ENCODE measurements around the gene SENP2.
"Not testable (repeated sequence)": the region's sequence is repeated elsewhere in the genome, so short reads cannot be mapped to it uniquely, and the experiment has no call there.

The SENP2 gene

DNA sequence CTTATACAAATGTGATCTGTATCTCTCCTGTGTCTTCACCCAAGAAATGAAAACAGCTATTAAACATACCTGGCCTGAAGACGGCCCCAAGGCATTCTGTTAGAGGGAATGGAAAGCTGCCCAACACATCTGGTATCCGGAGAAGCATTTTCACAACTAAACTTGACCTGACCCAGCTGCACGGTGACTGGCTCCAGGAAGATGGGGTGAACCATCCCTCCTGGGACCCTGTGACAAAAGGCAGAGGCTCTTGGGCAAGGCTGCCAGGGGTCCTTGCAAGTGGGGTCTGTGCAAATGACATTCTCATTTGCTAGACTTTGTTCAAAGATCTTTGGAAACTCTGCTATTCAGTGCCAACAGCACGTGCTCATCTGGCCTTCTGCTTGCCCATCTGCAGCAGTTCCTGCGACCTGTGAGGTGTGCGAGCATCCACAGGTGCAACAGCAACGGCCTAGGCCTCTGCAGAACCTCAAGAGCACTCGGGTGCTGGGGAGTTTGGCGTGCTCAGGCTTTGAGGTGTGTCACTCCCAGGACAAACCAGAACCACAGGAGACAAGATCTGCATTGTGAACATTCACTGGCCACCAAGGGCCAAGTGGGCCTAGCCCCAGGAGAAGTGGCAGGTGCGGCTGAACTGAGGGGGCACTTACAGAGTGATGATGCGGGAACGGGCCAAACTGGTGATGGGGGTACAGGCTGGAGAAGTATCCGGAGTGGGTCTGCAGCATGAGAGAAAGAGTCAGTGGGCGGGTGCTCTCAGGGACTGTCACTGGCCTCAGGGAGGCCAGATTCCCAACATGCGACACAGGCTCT, 71.8 kb downstream of the SENP2 start:
- H3K4me3 ChIP-seq (ENCODE audit: low read length), result no peak overlapping the region
- no peaks in the 10 kb centered on the region for H3K36me3 ChIP-seq (replicated peaks; ENCODE audit: low read depth, low read length)
- no peak overlapping the region for H3K9ac ChIP-seq (ENCODE audit: low read length)
- peaks cover 7% of the 10 kb centered on the region; the same call in 1 of the 2 replicates for H3K27me3 ChIP-seq (ENCODE audit: low read depth, low read length)
- no peak overlapping the region for H3K27ac ChIP-seq (ENCODE audit: low read length)
- H3K4me2 ChIP-seq (ENCODE audit: low read length), result no peak overlapping the region
- H3K4me1 ChIP-seq (ENCODE audit: low read length), result peaks cover 4% of the 10 kb centered on the region; the same call in 1 of the 2 replicates
- TF ChIP-seq CTCF (IDR thresholded peaks at IDR 0.05; ENCODE audit: low read depth, low read length), result no peak
- no peak for TF ChIP-seq EZH2phosphoT487 (IDR thresholded peaks at IDR 0.05; ENCODE audit: low read depth)
- H4K20me1 ChIP-seq (ENCODE audit: insufficient read depth, low read length), result no peaks in the 10 kb centered on the region
- H2AFZ ChIP-seq (ENCODE audit: low read depth, low read length), result no peak overlapping the region
- no peaks in the 10 kb centered on the region for H3K79me2 ChIP-seq (ENCODE audit: low read length)
- H3K9me3 ChIP-seq (ENCODE audit: insufficient read depth, low read length), result no peaks in the 10 kb centered on the region

DNA sequence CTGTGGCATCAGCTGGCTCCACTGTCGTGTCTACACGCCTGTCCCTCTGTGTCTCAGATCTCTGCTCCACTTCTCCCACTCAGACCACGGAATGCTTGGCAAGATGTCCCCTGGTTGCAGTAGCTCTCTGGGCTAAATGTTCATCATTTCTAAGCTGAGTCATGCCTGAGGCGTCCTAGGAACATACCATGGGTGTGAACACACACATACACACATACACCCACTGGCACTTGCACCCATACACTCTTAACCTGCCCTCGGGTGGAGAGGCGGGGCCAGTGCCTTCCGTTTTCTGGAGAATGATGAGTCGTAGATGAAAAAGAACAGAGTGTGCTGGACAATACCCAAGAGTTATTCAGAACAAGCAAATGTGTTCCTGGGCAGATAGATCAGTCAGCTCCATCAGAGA, 72.4 kb downstream of the SENP2 start:
- no peak overlapping the region for H3K4me2 ChIP-seq (ENCODE audit: low read length)
- no peaks in the 10 kb centered on the region for H4K20me1 ChIP-seq (ENCODE audit: insufficient read depth, low read length)
- H2AFZ ChIP-seq (ENCODE audit: low read depth, low read length), result no peak overlapping the region
- peaks cover 4% of the 10 kb centered on the region; the same call in 1 of the 2 replicates for H3K4me1 ChIP-seq (ENCODE audit: low read length)
- no peak overlapping the region for H3K9ac ChIP-seq (ENCODE audit: low read length)
- no peaks in the 10 kb centered on the region for H3K79me2 ChIP-seq (ENCODE audit: low read length)
- TF ChIP-seq CTCF (IDR thresholded peaks at IDR 0.05; ENCODE audit: low read depth, low read length) (no peak), EZH2phosphoT487 (IDR thresholded peaks at IDR 0.05; ENCODE audit: low read depth) (no peak)
- H3K27ac ChIP-seq (ENCODE audit: low read length), result no peak overlapping the region
- no peaks in the 10 kb centered on the region for H3K9me3 ChIP-seq (ENCODE audit: insufficient read depth, low read length)
- H3K27me3 ChIP-seq (ENCODE audit: low read depth, low read length), result peaks cover 13% of the 10 kb centered on the region
- no peak overlapping the region for H3K4me3 ChIP-seq (ENCODE audit: low read length)
- H3K36me3 ChIP-seq (replicated peaks; ENCODE audit: low read depth, low read length), result no peaks in the 10 kb centered on the region

DNA sequence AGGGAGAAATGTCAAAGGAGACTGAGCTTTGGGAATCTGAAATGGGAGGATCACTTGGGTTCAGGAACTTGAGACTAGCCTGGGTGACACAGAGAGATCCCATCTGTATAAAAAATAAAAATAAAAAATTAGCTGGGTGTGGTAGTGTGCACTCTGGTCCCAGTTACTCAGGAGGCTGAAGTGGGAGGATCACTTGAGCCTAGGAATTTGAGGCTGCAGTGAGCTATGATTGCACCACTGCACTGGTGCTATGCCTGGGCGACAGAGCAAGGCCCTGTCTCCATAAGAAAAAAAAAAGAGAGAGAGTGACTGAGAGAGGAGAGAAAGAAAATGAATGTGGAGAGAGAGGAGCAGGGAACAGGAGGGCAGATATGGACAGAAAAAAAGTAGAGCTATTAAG, 72.8 kb downstream of the SENP2 start:
- TF ChIP-seq CTCF (IDR thresholded peaks at IDR 0.05; ENCODE audit: low read depth, low read length) (no peak), EZH2phosphoT487 (IDR thresholded peaks at IDR 0.05; ENCODE audit: low read depth) (no peak)
- Histone ChIP-seq H3K27ac (ENCODE audit: low read length) (no peak overlapping the region), H3K4me2 (ENCODE audit: low read length) (no peak overlapping the region), H3K9ac (ENCODE audit: low read length) (no peak overlapping the region), H4K20me1 (ENCODE audit: insufficient read depth, low read length) (no peaks in the 10 kb centered on the region), H3K36me3 (replicated peaks; ENCODE audit: low read depth, low read length) (no peaks in the 10 kb centered on the region), H2AFZ (ENCODE audit: low read depth, low read length) (no peak overlapping the region), H3K9me3 (ENCODE audit: insufficient read depth, low read length) (no peaks in the 10 kb centered on the region), H3K79me2 (ENCODE audit: low read length) (no peaks in the 10 kb centered on the region), H3K4me1 (ENCODE audit: low read length) (peaks cover 4% of the 10 kb centered on the region; the same call in 1 of the 2 replicates), H3K4me3 (ENCODE audit: low read length) (no peak overlapping the region), H3K27me3 (ENCODE audit: low read depth, low read length) (peaks cover 14% of the 10 kb centered on the region)

DNA sequence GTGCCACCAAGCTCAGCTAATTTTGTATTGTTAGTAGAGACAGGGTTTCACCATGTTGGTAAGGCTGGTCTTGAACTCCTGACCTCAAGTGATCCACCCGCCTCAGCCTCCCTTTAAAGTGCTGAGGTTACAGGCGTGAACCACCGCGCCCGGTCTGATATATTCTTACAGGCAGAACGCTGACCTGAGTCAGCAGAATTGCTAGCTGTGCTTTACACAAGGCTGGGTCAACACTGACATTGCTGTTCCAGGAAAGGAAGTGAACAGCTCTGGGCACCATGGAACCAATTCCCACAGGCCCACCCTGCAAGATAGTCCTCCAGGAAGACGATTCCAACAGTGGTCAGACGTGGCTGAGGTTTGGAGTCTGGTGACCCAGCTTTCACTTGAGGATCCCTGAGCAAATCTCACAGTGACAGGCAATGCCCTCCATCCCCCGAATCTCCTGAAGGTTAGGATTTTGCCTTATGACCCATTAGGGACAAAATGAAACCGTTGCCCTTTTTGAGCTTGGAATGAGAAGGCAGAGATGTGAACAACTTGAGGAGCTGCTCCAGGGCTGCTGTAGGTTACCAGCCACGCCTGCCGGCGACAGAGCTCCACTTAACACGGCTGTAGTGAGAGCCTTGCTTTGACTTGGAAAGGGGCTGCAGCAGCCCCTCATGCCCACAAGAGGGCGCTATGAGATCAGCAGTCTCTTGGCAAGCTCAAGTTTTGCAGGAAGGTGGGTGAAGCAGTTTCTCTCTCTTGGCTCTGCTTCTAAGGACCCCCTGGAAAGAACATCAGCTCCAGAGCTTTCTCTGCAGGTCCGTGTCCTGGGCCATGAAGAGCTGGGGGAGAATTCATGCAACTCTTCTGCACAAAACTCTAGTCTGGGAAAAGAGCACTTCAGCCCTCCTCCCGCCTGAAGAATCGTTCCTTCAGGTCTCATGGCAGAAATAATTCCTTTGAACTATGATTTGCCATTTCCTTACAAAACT, 74.1 kb downstream of the SENP2 start:
- Histone ChIP-seq H3K9ac (ENCODE audit: low read length) (no peak overlapping the region), H4K20me1 (ENCODE audit: insufficient read depth, low read length) (no peaks in the 10 kb centered on the region), H3K79me2 (ENCODE audit: low read length) (no peaks in the 10 kb centered on the region), H3K27ac (ENCODE audit: low read length) (no peak overlapping the region), H3K27me3 (ENCODE audit: low read depth, low read length) (peaks cover 24% of the 10 kb centered on the region), H3K9me3 (ENCODE audit: insufficient read depth, low read length) (no peaks in the 10 kb centered on the region), H2AFZ (ENCODE audit: low read depth, low read length) (peak overlapping the region; percentile 84), H3K4me3 (ENCODE audit: low read length) (peak overlapping the region; percentile 59), H3K36me3 (replicated peaks; ENCODE audit: low read depth, low read length) (no peaks in the 10 kb centered on the region), H3K4me2 (ENCODE audit: low read length) (peak overlapping the region; percentile 79), H3K4me1 (ENCODE audit: low read length) (peaks cover 4% of the 10 kb centered on the region; the same call in 1 of the 2 replicates)
- peak; percentile 98 for TF ChIP-seq CTCF (IDR thresholded peaks at IDR 0.05; ENCODE audit: low read depth, low read length)
- TF ChIP-seq EZH2phosphoT487 (IDR thresholded peaks at IDR 0.05; ENCODE audit: low read depth), result no peak

DNA sequence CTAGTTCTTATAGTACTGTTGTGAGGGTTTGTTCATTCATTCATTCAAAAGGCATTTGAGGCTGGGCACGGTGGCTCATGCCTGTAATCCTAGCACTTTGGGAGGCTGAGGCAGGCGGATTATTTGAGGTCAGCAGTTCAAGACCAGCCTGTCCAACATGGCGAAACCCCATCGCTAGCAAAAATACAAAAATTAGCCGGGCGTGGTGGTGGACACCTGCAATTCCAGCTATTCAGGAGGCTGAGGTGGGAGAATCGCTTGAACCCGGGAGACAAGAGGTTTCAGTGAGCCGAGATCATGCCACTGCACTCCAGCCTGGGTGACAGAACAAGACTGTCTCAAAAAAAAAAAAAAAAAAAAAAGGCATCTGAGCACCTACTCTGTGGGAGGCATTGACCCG, 75.2 kb downstream of the SENP2 start:
- H3K27me3 ChIP-seq (ENCODE audit: low read depth, low read length), result peaks cover 24% of the 10 kb centered on the region
- H3K79me2 ChIP-seq (ENCODE audit: low read length); H3K4me3 ChIP-seq (ENCODE audit: low read length); H4K20me1 ChIP-seq (ENCODE audit: insufficient read depth, low read length); H3K36me3 ChIP-seq (replicated peaks; ENCODE audit: low read depth, low read length); H2AFZ ChIP-seq (ENCODE audit: low read depth, low read length); H3K9me3 ChIP-seq (ENCODE audit: insufficient read depth, low read length); H3K27ac ChIP-seq (ENCODE audit: low read length); H3K9ac ChIP-seq (ENCODE audit: low read length); H3K4me2 ChIP-seq (ENCODE audit: low read length); H3K4me1 ChIP-seq (ENCODE audit: low read length): not testable (repeated sequence)

Measured in OCI-LY3 (cell line).